GM13977 (cell line): Measurements from ENCODE around the gene IDI2.
"Not testable (repeated sequence)": the region's sequence is repeated elsewhere in the genome, so short reads cannot be mapped to it uniquely, and the experiment has no call there.

Experiments
- DNase-seq: peaks from one replicate; pipeline ENCODE4 v3.0.0; 2012; ENCODE audit warnings: low spot score
- in situ Hi-C: fragments of 300-500 bp; cut with MboI; formaldehyde crosslinking; loops from one replicate; pipeline ENCODE4 v1.12.0; 2022; ENCODE audit warnings: low sequenced_read_pairs, low pct_unique_long_range_greater_than_20kb, mixed read lengths, inconsistent platforms; ENCODE audit not compliant: unreplicated experiment
- TF ChIP-seq, protein P1 (sequence below): IDR thresholded peaks from 2 replicates; pipeline ENCODE4 v1.5.1; 2012; ENCODE audit warnings: mild to moderate bottlenecking, control low read depth; ENCODE audit not compliant: insufficient read depth; ENCODE audit errors: extremely low read depth, missing control alignments

The IDI2 gene

DNA sequence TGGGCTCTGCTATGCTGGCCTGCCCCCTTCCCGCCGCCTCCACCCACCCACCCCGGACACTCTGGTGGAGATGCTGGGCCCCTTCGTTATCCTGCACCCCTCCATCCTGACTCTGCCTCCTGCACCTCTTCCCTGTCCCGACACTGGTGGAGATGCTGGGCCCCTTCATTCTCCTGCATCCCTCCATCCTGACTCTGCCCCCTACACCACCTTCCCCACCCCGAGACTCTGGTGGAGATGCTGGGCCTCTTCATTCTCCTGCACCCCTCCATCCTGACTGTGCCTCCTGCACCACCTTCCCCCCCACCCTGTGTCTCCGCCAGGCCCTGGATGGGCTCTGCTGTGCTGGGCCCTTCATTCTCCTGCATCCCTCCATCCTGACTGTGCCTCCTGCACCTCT lies 15.0 kb downstream of the IDI2 start:
- in situ Hi-C loops: no loop called here

DNA sequence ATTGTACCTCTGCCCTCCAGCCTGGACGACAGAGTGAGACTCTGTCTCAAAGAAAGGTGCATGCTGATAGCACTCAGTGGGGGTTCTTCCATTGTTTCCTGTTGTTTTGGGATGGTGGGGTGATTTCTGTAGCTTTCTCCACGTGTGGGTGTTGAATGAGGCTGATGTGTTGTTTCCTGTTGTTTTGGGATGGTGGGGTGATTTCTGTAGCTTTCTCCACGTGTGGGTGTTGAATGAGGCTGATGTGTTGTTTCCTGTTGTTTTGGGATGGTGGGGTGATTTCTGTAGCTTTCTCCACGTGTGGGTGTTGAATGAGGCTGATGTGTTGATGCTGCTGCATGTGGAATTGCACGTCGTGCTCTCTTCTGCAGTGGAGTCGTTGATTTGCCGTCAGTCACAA lies 15.7 kb downstream of the IDI2 start:
- in situ Hi-C loops, DNase-seq: not testable (repeated sequence)

More for the DNA sequence above, 15.0 kb downstream of the IDI2 start:
- TF ChIP-seq, protein P1, sequence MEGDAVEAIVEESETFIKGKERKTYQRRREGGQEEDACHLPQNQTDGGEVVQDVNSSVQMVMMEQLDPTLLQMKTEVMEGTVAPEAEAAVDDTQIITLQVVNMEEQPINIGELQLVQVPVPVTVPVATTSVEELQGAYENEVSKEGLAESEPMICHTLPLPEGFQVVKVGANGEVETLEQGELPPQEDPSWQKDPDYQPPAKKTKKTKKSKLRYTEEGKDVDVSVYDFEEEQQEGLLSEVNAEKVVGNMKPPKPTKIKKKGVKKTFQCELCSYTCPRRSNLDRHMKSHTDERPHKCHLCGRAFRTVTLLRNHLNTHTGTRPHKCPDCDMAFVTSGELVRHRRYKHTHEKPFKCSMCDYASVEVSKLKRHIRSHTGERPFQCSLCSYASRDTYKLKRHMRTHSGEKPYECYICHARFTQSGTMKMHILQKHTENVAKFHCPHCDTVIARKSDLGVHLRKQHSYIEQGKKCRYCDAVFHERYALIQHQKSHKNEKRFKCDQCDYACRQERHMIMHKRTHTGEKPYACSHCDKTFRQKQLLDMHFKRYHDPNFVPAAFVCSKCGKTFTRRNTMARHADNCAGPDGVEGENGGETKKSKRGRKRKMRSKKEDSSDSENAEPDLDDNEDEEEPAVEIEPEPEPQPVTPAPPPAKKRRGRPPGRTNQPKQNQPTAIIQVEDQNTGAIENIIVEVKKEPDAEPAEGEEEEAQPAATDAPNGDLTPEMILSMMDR: no peak
- DNase-seq: no peak

DNA sequence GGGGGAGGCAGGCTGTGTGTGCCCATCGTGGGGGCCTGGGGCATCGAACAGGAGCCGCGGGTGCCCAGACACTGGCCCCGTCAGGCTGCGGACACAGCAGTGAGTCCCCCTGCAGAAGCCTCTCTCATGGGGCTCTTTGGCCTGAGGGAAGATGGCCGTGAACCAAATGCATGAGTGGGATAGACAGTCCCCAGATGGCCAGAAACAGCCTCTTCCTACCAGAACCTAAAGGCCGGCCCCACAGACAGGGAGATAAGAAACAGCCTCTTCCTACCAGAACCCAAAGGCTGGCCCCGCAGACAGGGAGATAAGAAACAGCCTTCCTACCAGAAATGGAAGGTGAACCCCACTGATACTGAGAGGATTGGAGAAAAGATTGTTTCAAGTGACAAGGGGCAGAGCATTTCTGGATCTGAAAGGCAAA lies 16.6 kb downstream of the IDI2 start:
- TF ChIP-seq, protein P1: no peak
- no peak for DNase-seq
- in situ Hi-C loops: no loop called here

DNA sequence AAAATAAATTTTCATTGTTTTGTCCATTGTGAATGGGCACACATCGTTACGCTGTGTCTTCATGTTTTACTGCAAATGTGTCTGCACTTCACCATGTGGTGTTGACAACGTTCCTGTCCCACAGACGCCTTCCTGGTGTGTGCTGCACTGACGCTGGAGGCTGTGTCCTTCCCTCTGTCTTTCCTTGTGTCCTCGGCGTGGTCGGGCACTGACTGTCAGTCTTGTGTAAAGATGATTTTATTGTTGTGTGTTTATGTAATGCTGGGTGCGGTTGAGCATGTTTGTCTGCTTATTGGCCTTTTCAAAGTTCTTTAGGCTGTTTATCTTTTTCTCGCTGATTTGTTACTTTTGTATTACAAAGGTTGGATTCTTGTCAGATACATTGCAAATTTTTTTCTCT lies 18.1 kb downstream of the IDI2 start:
- in situ Hi-C loops: no loop called here
- TF ChIP-seq, protein P1: no peak
- DNase-seq: no peak

DNA sequence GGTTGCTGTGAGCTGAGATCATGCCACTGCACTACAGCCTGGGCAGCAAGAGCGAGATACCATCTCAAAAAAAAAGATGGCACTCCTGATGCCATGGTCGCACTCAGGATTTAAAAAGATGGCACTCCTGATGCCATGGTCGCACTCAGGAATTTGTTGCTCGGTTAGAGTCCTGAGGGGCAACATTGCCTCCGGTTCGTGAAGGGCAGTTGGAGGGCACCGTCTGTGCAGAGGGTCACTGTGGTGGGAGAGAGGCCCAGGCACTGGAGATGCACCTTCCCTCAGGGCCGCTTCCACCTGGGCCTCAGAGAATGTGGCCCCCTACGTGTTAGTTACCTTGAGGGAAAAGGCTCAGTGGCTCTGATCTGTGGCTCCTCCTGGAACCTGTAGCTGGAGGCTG lies 19.1 kb downstream of the IDI2 start:
- in situ Hi-C loops: no loop called here
- TF ChIP-seq, protein P1: no peak
- DNase-seq: no peak

DNA sequence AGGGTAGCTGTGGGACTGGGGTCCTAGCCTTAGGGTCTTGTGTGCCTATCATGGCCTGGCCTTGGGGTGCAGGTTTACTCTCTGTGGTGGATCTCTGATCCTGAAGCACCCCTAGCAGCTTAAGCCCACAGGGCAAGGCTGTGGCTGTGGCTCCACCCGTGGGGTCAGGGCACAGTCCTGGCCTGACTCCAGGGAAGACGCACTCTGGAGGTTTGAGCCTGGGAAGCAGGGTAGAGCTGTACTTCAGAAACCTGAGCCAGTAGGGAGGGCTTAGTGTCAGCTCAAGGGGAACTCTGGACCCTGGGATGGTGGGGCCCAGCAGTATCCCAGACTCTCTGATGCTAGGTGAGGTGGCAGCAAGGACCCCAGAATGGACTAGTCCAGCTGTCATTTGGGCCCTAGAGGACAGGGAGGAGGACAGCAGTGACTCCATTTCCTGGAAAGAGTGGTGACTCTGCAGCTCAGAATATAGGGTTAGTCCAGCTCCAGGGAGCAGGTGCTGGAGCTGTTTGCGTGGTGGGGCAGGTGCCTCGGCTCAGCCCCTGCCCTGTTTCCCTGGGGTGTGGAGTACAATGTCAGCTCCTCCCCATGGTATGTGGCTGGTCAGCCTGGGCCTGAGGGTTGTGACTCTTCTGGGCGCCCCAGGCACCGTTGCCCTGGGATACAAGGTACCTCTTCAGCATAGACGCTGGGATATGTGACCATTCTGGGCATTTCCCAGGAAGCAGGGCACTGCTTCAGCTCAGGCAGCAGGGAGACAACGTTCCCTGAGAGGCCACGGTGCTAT lies 21.6 kb downstream of the IDI2 start:
- TF ChIP-seq, protein P1: no peak
- in situ Hi-C loops: no loop called here
- DNase-seq: no peak

DNA sequence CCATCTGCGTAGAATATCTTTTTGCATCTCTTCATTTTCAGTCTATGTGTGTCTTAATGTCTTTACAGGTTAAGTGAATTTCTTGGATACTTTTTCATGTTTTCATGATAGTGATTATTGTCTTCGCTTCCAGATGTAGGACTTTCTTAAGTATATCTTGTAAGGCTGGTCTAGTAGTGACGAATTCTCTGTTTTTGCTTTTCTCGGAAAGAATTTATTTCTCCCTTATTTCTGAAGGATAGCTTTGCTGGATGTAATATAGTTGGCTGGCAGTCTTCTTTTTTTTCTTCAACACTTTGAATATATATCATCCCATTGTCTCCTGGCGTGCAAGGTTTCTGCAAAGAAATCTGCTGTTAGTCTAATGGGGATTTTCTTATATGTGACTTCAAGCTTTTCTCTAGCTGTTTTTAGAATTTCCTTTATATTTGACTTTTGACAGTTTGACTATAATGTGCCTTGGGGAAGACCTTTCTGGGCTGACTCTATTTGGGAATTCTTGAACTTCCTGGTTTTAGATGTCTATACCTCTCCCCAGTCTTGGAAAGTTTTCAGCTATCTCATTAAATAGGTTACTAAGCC lies 23.1 kb downstream of the IDI2 start:
- TF ChIP-seq, protein P1: no peak
- DNase-seq: no peak
- in situ Hi-C loops: no loop called here
